SK-N-SH (cell line): ENCODE results near the gene TEKT1. TPM values are rescaled to one million over a fixed set of nuclear protein-coding genes. Genes with fewer than 3 reads are reported as not detected.
"Not testable (repeated sequence)": the region's sequence is repeated elsewhere in the genome, so short reads cannot be mapped to it uniquely, and the experiment has no call there.

ENCODE experiments used
- CTCF ChIA-PET: fragments of 300-600, 350-600 bp; formaldehyde crosslinking; extraction: SDS; loops from one replicate; lab custom pipeline; 2021; lab: Yijun Ruan, JAX
- POLR2A ChIA-PET: fragments of 350-600 bp; sonication (Branson Sonifier 250); formaldehyde crosslinking; extraction: SDS; loops from one replicate; lab custom pipeline; 2020; ENCODE audit warnings: antibody characterized with exemption, inconsistent platforms; lab: Yijun Ruan, JAX
- DNase-seq: peaks from one replicate; pipeline ENCODE4 v3.0.0; 2012
- H2AFZ ChIP-seq: fragments of 200-600 bp; sonication (generic); 2 replicates; pipeline ENCODE4 v1.8.1; 2016; ENCODE audit warnings: antibody characterized with exemption, mild to moderate bottlenecking, low read depth
- H3F3A ChIP-seq: fragments of 200-600 bp; sonication (generic); replicated peaks from 2 replicates; pipeline ENCODE3; 2016; ENCODE audit warnings: antibody characterized with exemption, mild to moderate bottlenecking; ENCODE audit not compliant: insufficient read depth
- H3K27ac ChIP-seq, 2 experiments: fragments of 200-500 bp in 1 of 2; fragments of 200-600 bp in 1 of 2; sonication (Bioruptor generic) in 1 of 2; sonication (generic), shearing (Covaris generic) in 1 of 2; 2 replicates each; pipeline versions ENCODE4 v1.5.1 to v1.6.1; 2014 to 2016; ENCODE audit warnings: low read depth in 2 of 2, inconsistent platforms in 1 of 2, low read length in 1 of 2, mild to moderate bottlenecking in 1 of 2, mixed read lengths in 1 of 2
- H3K27me3 ChIP-seq: fragments of 200-600 bp; sonication (generic), shearing (Covaris generic); 2 replicates; pipeline ENCODE4 v1.6.1; 2016; ENCODE audit warnings: mixed run types; ENCODE audit not compliant: insufficient read depth
- H3K36me3 ChIP-seq, 2 experiments: fragments of 200-500 bp in 1 of 2; fragments of 200-600 bp in 1 of 2; sonication (Bioruptor generic) in 1 of 2; sonication (generic) in 1 of 2; replicated peaks in 1 of 2; 2 replicates each; pipeline versions ENCODE3 to v1.5.1; 2014 to 2016; ENCODE audit warnings: low read length in 1 of 2, mild to moderate bottlenecking in 1 of 2; ENCODE audit not compliant: insufficient read depth in 2 of 2, control insufficient read depth in 1 of 2
- H3K4me1 ChIP-seq, 2 experiments: fragments of 200-500 bp in 1 of 2; fragments of 200-600 bp in 1 of 2; sonication (Bioruptor generic) in 1 of 2; sonication (generic), shearing (Covaris generic) in 1 of 2; 2 replicates each; pipeline versions ENCODE4 v1.5.1 to v1.6.1; 2014 to 2016; ENCODE audit warnings: low read depth in 1 of 2, low read length in 1 of 2, mixed run types in 1 of 2; ENCODE audit not compliant: insufficient read depth in 2 of 2, control insufficient read depth in 1 of 2
- H3K4me2 ChIP-seq: fragments of 200-600 bp; sonication (generic), shearing (Covaris generic); 2 replicates; pipeline ENCODE4 v1.6.1; 2017; ENCODE audit warnings: mixed run types
- H3K4me3 ChIP-seq, 2 experiments: fragments of 200-500 bp in 1 of 2; fragments of 200-600 bp in 1 of 2; sonication (Bioruptor generic) in 1 of 2; sonication (generic), shearing (Covaris generic) in 1 of 2; 2 replicates each; pipeline versions ENCODE4 v1.5.1 to v1.8.1; 2014 to 2016; ENCODE audit warnings: low read depth in 2 of 2, inconsistent platforms in 1 of 2, low read length in 1 of 2, mild to moderate bottlenecking in 1 of 2, mixed read lengths in 1 of 2, moderate library complexity in 1 of 2
- H3K79me2 ChIP-seq: fragments of 200-600 bp; sonication (generic); 2 replicates; pipeline ENCODE4 v1.8.1; 2017; ENCODE audit warnings: mild to moderate bottlenecking; ENCODE audit not compliant: insufficient read depth
- H3K9ac ChIP-seq: fragments of 200-600 bp; sonication (generic); 2 replicates; pipeline ENCODE4 v1.6.1; 2017; ENCODE audit warnings: mixed run types
- H3K9me2 ChIP-seq: fragments of 200-600 bp; sonication (generic); 2 replicates; pipeline ENCODE4 v1.6.1; 2017; ENCODE audit warnings: mixed run types
- H3K9me3 ChIP-seq: fragments of 200-600 bp; sonication (generic); 2 replicates; pipeline ENCODE4 v1.6.1; 2017; ENCODE audit warnings: mixed run types, mild to moderate bottlenecking, moderate library complexity
- H4K20me1 ChIP-seq: fragments of 200-600 bp; sonication (generic); 2 replicates; pipeline ENCODE4 v1.6.1; 2017; ENCODE audit warnings: mild to moderate bottlenecking, mixed run types; ENCODE audit not compliant: insufficient read depth
- ELF1 ChIP-seq: IDR thresholded peaks from 2 replicates; pipeline ENCODE4 v1.4.0; 2012
- EP300 ChIP-seq, 2 experiments: IDR thresholded peaks; 2 replicates each; pipeline versions ENCODE4 v1.4.0 to v1.6.1; 2012; ENCODE audit warnings: borderline replicate concordance in 1 of 2, low read depth in 1 of 2, low read length in 1 of 2
- EZH2phosphoT487 ChIP-seq: fragments of 200-600 bp; sonication (generic); IDR thresholded peaks from 2 replicates; pipeline ENCODE4 v1.6.1; 2017; ENCODE audit warnings: low read depth, mixed run types, mild to moderate bottlenecking, antibody characterized with exemption, moderate library complexity, borderline replicate concordance
- FOSL2 ChIP-seq: IDR thresholded peaks from 2 replicates; pipeline ENCODE4 v1.4.0; 2012; ENCODE audit warnings: low read depth, mild to moderate bottlenecking, moderate library complexity, borderline replicate concordance
- FOXJ3 ChIP-seq: sonication (generic); formaldehyde crosslinking; IDR thresholded peaks from 2 replicates; pipeline ENCODE4 v1.5.1; 2020; ENCODE audit warnings: mild to moderate bottlenecking, missing genetic modification reagents
- FOXM1 ChIP-seq: IDR thresholded peaks from 2 replicates; pipeline ENCODE4 v1.4.0; 2012; ENCODE audit warnings: low read depth, mild to moderate bottlenecking
- MEF2A ChIP-seq: IDR thresholded peaks from 2 replicates; pipeline ENCODE4 v1.4.0; 2012; ENCODE audit warnings: low read depth, borderline replicate concordance
- MXI1 ChIP-seq: IDR thresholded peaks from 2 replicates; pipeline ENCODE4 v1.6.1; 2012; ENCODE audit warnings: mild to moderate bottlenecking, low read depth, low read length, improper control_type of control experiment
- NRF1 ChIP-seq: IDR thresholded peaks from 2 replicates; pipeline ENCODE4 v1.6.1; 2012; ENCODE audit warnings: low read depth, mild to moderate bottlenecking, low read length
- PBX3 ChIP-seq: IDR thresholded peaks from 2 replicates; pipeline ENCODE4; 2012
- POLR2AphosphoS5 ChIP-seq: IDR thresholded peaks from 2 replicates; pipeline ENCODE4 v1.6.1; 2012; ENCODE audit warnings: low read depth, low read length
- RAD21 ChIP-seq: IDR thresholded peaks from 2 replicates; pipeline ENCODE4 v1.6.1; 2012; ENCODE audit warnings: mild to moderate bottlenecking, low read length
- RCOR1 ChIP-seq: fragments of 150-350 bp; IDR thresholded peaks from 2 replicates; pipeline ENCODE4 v1.6.1; 2017; ENCODE audit warnings: antibody characterized with exemption, low read length
- REST ChIP-seq: IDR thresholded peaks from 2 replicates; pipeline ENCODE4 v1.6.1; 2012; ENCODE audit warnings: mild to moderate bottlenecking, low read depth, low read length, moderate library complexity
- RXRA ChIP-seq: IDR thresholded peaks from 2 replicates; pipeline ENCODE4 v1.4.0; 2012; ENCODE audit warnings: low read depth, mild to moderate bottlenecking, borderline replicate concordance
- TAF1 ChIP-seq: IDR thresholded peaks from 2 replicates; pipeline ENCODE4 v1.6.1; 2012; ENCODE audit warnings: low read depth, mild to moderate bottlenecking, low read length, moderate library complexity, borderline replicate concordance
- WGBS: methylation state at CpG from one replicate; pipeline ENCODE4 v1.1.6; 2017; ENCODE audit warnings: low lambda C conversion rate; 5-methylcytosine and 5-hydroxymethylcytosine counted together
- polyA plus RNA-seq, 3 experiments: library from polyadenylated mRNA; depleted of rRNA; stranded (reverse); fragments of >200 nt; gene quantifications; 2 replicates each; pipeline ENCODE4 v1.2.3, GENCODE V29; 2012

Gene TEKT1
- polyA plus RNA-seq, 1 of the 3 experiments (the other 2 are of a cell fraction), result not detected

GRCh38 chr17:6818938-6819337 is 12.6 kb downstream of the TEKT1 start:
- CTCF ChIA-PET, result no interaction called here
- H3F3A ChIP-seq, result no peaks in the 10 kb centered on the region
- no peaks in the 10 kb centered on the region for H3K9me2 ChIP-seq
- H3K27ac ChIP-seq, result no peak overlapping the region
- no peak for TF ChIP-seq RCOR1
- no peak for TF ChIP-seq FOSL2
- no peak for TF ChIP-seq MXI1
- no peak for TF ChIP-seq POLR2AphosphoS5
- TF ChIP-seq EP300 (IDR thresholded peaks at IDR 0.05; ENCODE audit: borderline replicate concordance in 1 of 2, low read depth in 1 of 2, low read length in 1 of 2), result no peak
- no peak for TF ChIP-seq RXRA
- TF ChIP-seq EZH2phosphoT487, result no peak
- no peak for TF ChIP-seq RAD21
- no peak for TF ChIP-seq REST
- TF ChIP-seq MEF2A, result no peak
- TF ChIP-seq TAF1, result no peak
- no peak for TF ChIP-seq PBX3
- no peak for TF ChIP-seq NRF1
- TF ChIP-seq FOXJ3, result no peak
- no peak for TF ChIP-seq FOXM1
- TF ChIP-seq ELF1, result no peak
- whole genome bisulfite sequencing, result 3% methylated on average over 3 of the region's 3 CpGs
- peaks cover 22% of the 10 kb centered on the region; the same call in 1 of the 2 replicates for H3K27me3 ChIP-seq
- no peaks in the 10 kb centered on the region for H4K20me1 ChIP-seq
- no peak overlapping the region for H2AFZ ChIP-seq
- no peaks in the 10 kb centered on the region for H3K79me2 ChIP-seq
- H3K4me3 ChIP-seq, result no peak overlapping the region
- no peaks in the 10 kb centered on the region for H3K36me3 ChIP-seq
- no peaks in the 10 kb centered on the region for H3K4me1 ChIP-seq
- no peaks in the 10 kb centered on the region for H3K9me3 ChIP-seq
- no peak overlapping the region for H3K9ac ChIP-seq
- H3K4me2 ChIP-seq, result no peak overlapping the region
- no peak for DNase-seq
- POLR2A ChIA-PET, result no interaction called here

GRCh38 chr17:6816368-6816767 is 15.2 kb downstream of the TEKT1 start:
- H3K4me1 ChIP-seq, H4K20me1 ChIP-seq, H3F3A ChIP-seq, H3K9me2 ChIP-seq, DNase-seq, H3K27ac ChIP-seq, CTCF ChIA-PET, H2AFZ ChIP-seq, H3K9ac ChIP-seq, H3K79me2 ChIP-seq, H3K4me3 ChIP-seq, POLR2A ChIA-PET, H3K4me2 ChIP-seq, H3K9me3 ChIP-seq, H3K36me3 ChIP-seq: not testable (repeated sequence)
- peaks cover 40% of the 10 kb centered on the region for H3K27me3 ChIP-seq
- 10% methylated on average over 3 of the region's 3 CpGs for WGBS
